ENCODE measurements around the gene PHIP. TPM values are rescaled to one million over a fixed set of nuclear protein-coding genes. Genes with fewer than 3 reads are reported as not detected.

Gene PHIP
- total and polyA plus RNA-seq, 10 of the 15 experiments (the other 5 are each of a cell fraction or from before 2014, with no cell fraction given): 8.5 to 34.6 (median 17.9) TPM

- ChIA-PET CTCF (no interaction called here), SMC1A (ENCODE audit: uncharacterized antibody, unreplicated experiment) (no interaction called here), POLR2A (no interaction called here), RAD21 (ENCODE audit: unreplicated experiment) (no interaction called here)
- no peaks in the 10 kb centered on the region for H3K36me3 ChIP-seq (ENCODE audit: control insufficient read depth in 2 of 2, insufficient read depth in 2 of 2, low read length in 1 of 2)
- ATAC-seq: no peak
- no peak overlapping the region for H3K9ac ChIP-seq (ENCODE audit: control insufficient read depth, insufficient read depth, low read length)
- FAIRE-seq: no peak
- H3K4me3 ChIP-seq: no peak overlapping the region
- WGBS (ENCODE audit: insufficient coverage, insufficient replicate concordance, low lambda C conversion rate, missing lambda C conversion rate): 3% methylated on average over 2 of the region's 2 CpGs
- no peak for DNase-seq (ENCODE audit: low read depth, low spot score)
- in situ Hi-C loops (cut with MboI) (no loop called here), intact Hi-C loops (cut with micrococcal nuclease; ENCODE audit: unreplicated experiment) (no loop called here)
- H3K27me3 ChIP-seq (replicated peaks in 1 of 2; ENCODE audit: control insufficient read depth in 2 of 2, insufficient read depth in 2 of 2, low read length in 1 of 2): no peaks in the 10 kb centered on the region
- no peak overlapping the region for H2AFZ ChIP-seq (ENCODE audit: control insufficient read depth, low read depth, low read length)
- H3K9me3 ChIP-seq (replicated peaks; ENCODE audit: control insufficient read depth, insufficient read depth, low read length): no peaks in the 10 kb centered on the region
- no peaks in the 10 kb centered on the region for H3K4me1 ChIP-seq (ENCODE audit: control insufficient read depth, insufficient read depth, low read length)
- no peaks in the 10 kb centered on the region for H4K20me1 ChIP-seq (ENCODE audit: control insufficient read depth, insufficient read depth)
- no peaks in the 10 kb centered on the region for H3K79me2 ChIP-seq (ENCODE audit: control insufficient read depth, insufficient read depth, low read length)
- no peak overlapping the region for H3K27ac ChIP-seq (ENCODE audit: control insufficient read depth, insufficient read depth)
- no peak overlapping the region for H3K4me2 ChIP-seq (ENCODE audit: control insufficient read depth, insufficient read depth)
- BruUV-seq (replicated peaks): no TSS peak
- TF ChIP-seq USF1 (IDR thresholded peaks at IDR 0.05; ENCODE audit: borderline replicate concordance, extremely low read length, insufficient read depth, low read depth, low read length) (no peak), CEBPZ (IDR thresholded peaks at IDR 0.05; ENCODE audit: low read depth, low read length) (no peak), IKZF2 (IDR thresholded peaks at IDR 0.05) (no peak), NFYA (IDR thresholded peaks at IDR 0.05; ENCODE audit: borderline replicate concordance, low read depth, low read length) (no peak), NR2F1 (conservative IDR thresholded peaks at IDR 0.05) (no peak), JUNB (IDR thresholded peaks at IDR 0.05) (no peak), PKNOX1 (IDR thresholded peaks at IDR 0.05) (no peak), KDM1A (IDR thresholded peaks at IDR 0.05; ENCODE audit: borderline replicate concordance) (no peak), SMAD5 (IDR thresholded peaks at IDR 0.05; ENCODE audit: low read depth) (no peak), HSF1 (IDR thresholded peaks at IDR 0.05; ENCODE audit: low read depth, low read length) (no peak), RAD21 (IDR thresholded peaks at IDR 0.05; ENCODE audit: insufficient read depth, low read depth, low read length) (no peak), EED (IDR thresholded peaks at IDR 0.05; ENCODE audit: low read depth) (no peak), WRNIP1 (IDR thresholded peaks at IDR 0.05; ENCODE audit: borderline replicate concordance, low read depth, low read length) (no peak), PRDM15 (CRISPR knock-in tag; IDR thresholded peaks at IDR 0.05) (no peak)
Observed at GRCh38 chr6:79117752-79118151, 39.7 kb upstream of the PHIP start.

Data from GM12878 (cell line).